Hepatic stellate cell (primary cell): ENCODE results near the gene PRIM2.
"Not testable (repeated sequence)": the region's sequence is repeated elsewhere in the genome, so short reads cannot be mapped to it uniquely, and the experiment has no call there.

Source experiments
- DNase-seq: peaks from one replicate; pipeline ENCODE4 v3.0.0; 2011; ENCODE audit warnings: low spot score

Gene PRIM2

GRCh38 chr6:57449496-57450066, 132.2 kb downstream of the PRIM2 start:
- not testable (repeated sequence) for DNase-seq

- DNase-seq = not testable (repeated sequence)
Measured at GRCh38 chr6:57459781-57460180, 142.4 kb downstream of the PRIM2 start.

GRCh38 chr6:57461022-57461421, 143.6 kb downstream of the PRIM2 start:
- not testable (repeated sequence) for DNase-seq

GRCh38 chr6:57463809-57464208, 146.4 kb downstream of the PRIM2 start:
- DNase-seq = not testable (repeated sequence)

GRCh38 chr6:57465968-57466367, 148.5 kb downstream of the PRIM2 start:
- DNase-seq = not testable (repeated sequence)

- DNase-seq = no peak
Measured at GRCh38 chr6:57469072-57469471, 151.6 kb downstream of the PRIM2 start.

GRCh38 chr6:57470148-57470547, 152.7 kb downstream of the PRIM2 start:
- DNase-seq = not testable (repeated sequence)

GRCh38 chr6:57471314-57471864, 154.0 kb downstream of the PRIM2 start:
- DNase-seq = not testable (repeated sequence)

GRCh38 chr6:57472861-57473362, 155.5 kb downstream of the PRIM2 start:
- DNase-seq = peak; percentile 12

- DNase-seq = not testable (repeated sequence)
Measured at GRCh38 chr6:57474862-57475475, 157.5 kb downstream of the PRIM2 start.

- not testable (repeated sequence) for DNase-seq
Measured at GRCh38 chr6:57475656-57476055, 158.2 kb downstream of the PRIM2 start.

- DNase-seq = not testable (repeated sequence)
Measured at GRCh38 chr6:57480194-57480593, 162.8 kb downstream of the PRIM2 start.

- not testable (repeated sequence) for DNase-seq
Measured at GRCh38 chr6:57481121-57481520, 163.7 kb downstream of the PRIM2 start.

- not testable (repeated sequence) for DNase-seq
Measured at GRCh38 chr6:57482471-57482870, 165.0 kb downstream of the PRIM2 start.

- DNase-seq = not testable (repeated sequence)
Measured at GRCh38 chr6:57486494-57487081, 169.2 kb downstream of the PRIM2 start.

- not testable (repeated sequence) for DNase-seq
Measured at GRCh38 chr6:57488551-57488950, 171.1 kb downstream of the PRIM2 start.

- not testable (repeated sequence) for DNase-seq
Measured at GRCh38 chr6:57489887-57490286, 172.5 kb downstream of the PRIM2 start.

- not testable (repeated sequence) for DNase-seq
Measured at GRCh38 chr6:57491795-57492194, 174.4 kb downstream of the PRIM2 start.

- not testable (repeated sequence) for DNase-seq
Measured at GRCh38 chr6:57496251-57496650, 178.8 kb downstream of the PRIM2 start.

GRCh38 chr6:57500368-57501021, 183.1 kb downstream of the PRIM2 start:
- not testable (repeated sequence) for DNase-seq

- DNase-seq = not testable (repeated sequence)
Measured at GRCh38 chr6:57502387-57502786, 185.0 kb downstream of the PRIM2 start.

GRCh38 chr6:57505251-57505650, 187.8 kb downstream of the PRIM2 start:
- DNase-seq = not testable (repeated sequence)
